Astrocyte (in vitro differentiated cells and primary cell): Measurements from ENCODE around the gene EIF2B5. TPM values are rescaled to one million over a fixed set of nuclear protein-coding genes. Genes with fewer than 3 reads are reported as not detected.
A peak's percentile ranks its signal among the peaks of the same experiment; 100 is the strongest.

Source experiments
- DNase-seq: peaks from one replicate; pipeline ENCODE4 v3.0.0-alpha.2; 2010; ENCODE audit warnings: low read depth
- FAIRE-seq: peaks from 2 replicates; lab custom pipeline; 2011; peaks lifted over from hg19 to GRCh38; lab: Jason Lieb, UNC
- H2AFZ ChIP-seq: 2 replicates; pipeline ENCODE4 v1.6.0; 2012; ENCODE audit warnings: low read depth, low read length, inconsistent platforms
- H3K27ac ChIP-seq: 2 replicates; pipeline ENCODE4 v1.5.1; 2011; ENCODE audit warnings: low read depth, low read length, inconsistent platforms
- H3K27me3 ChIP-seq: 2 replicates; pipeline ENCODE4 v1.6.0; 2011; ENCODE audit warnings: low read length, inconsistent platforms; ENCODE audit not compliant: insufficient read depth
- H3K36me3 ChIP-seq: 2 replicates; pipeline ENCODE4 v1.5.1; 2011; ENCODE audit warnings: low read length, inconsistent platforms; ENCODE audit not compliant: insufficient read depth
- H3K4me1 ChIP-seq: 2 replicates; pipeline ENCODE4 v1.5.1; 2011; ENCODE audit warnings: low read length, inconsistent platforms; ENCODE audit not compliant: insufficient read depth
- H3K4me2 ChIP-seq: 2 replicates; pipeline ENCODE4 v1.6.0; 2012; ENCODE audit warnings: low read length, inconsistent platforms
- H3K4me3 ChIP-seq: 2 replicates; pipeline ENCODE4 v1.5.1; 2011; ENCODE audit warnings: low read depth, mild to moderate bottlenecking, low read length, inconsistent platforms; ENCODE audit not compliant: insufficient read depth
- H3K79me2 ChIP-seq: 2 replicates; pipeline ENCODE4 v1.6.0; 2012; ENCODE audit warnings: mild to moderate bottlenecking, low read length, inconsistent platforms; ENCODE audit not compliant: insufficient read depth
- H3K9ac ChIP-seq: 2 replicates; pipeline ENCODE4 v1.6.0; 2012; ENCODE audit warnings: mild to moderate bottlenecking, low read length, inconsistent platforms
- H3K9me3 ChIP-seq: 2 replicates; pipeline ENCODE4 v1.5.1; 2012; ENCODE audit warnings: low read depth, mild to moderate bottlenecking, low read length, inconsistent platforms; ENCODE audit not compliant: insufficient read depth
- H4K20me1 ChIP-seq: 2 replicates; pipeline ENCODE4 v1.6.0; 2012; ENCODE audit warnings: low read length, inconsistent platforms; ENCODE audit not compliant: insufficient read depth
- H3K27ac Mint-ChIP-seq: one replicate; pipeline ENCODE4 v1.8.0; 2021; ENCODE audit warnings: mild to moderate bottlenecking, mixed read lengths; ENCODE audit not compliant: unreplicated experiment
- H3K27me3 Mint-ChIP-seq: one replicate; pipeline ENCODE4 v1.8.0; 2021; ENCODE audit warnings: low read depth, mixed read lengths; ENCODE audit not compliant: unreplicated experiment
- H3K36me3 Mint-ChIP-seq: one replicate; pipeline ENCODE4 v1.8.0; 2021; ENCODE audit warnings: low read depth, mixed read lengths; ENCODE audit not compliant: unreplicated experiment
- H3K4me1 Mint-ChIP-seq: one replicate; pipeline ENCODE4 v1.8.0; 2021; ENCODE audit warnings: low read depth, mixed read lengths; ENCODE audit not compliant: unreplicated experiment
- H3K4me3 Mint-ChIP-seq: one replicate; pipeline ENCODE4 v1.8.0; 2021; ENCODE audit warnings: mild to moderate bottlenecking, moderate library complexity, mixed read lengths; ENCODE audit not compliant: unreplicated experiment
- H3K9me3 Mint-ChIP-seq: one replicate; pipeline ENCODE4 v1.8.0; 2021; ENCODE audit warnings: mild to moderate bottlenecking, mixed read lengths; ENCODE audit not compliant: unreplicated experiment
- CTCF ChIP-seq: IDR thresholded peaks from 2 replicates; pipeline ENCODE4 v1.5.1; 2011; ENCODE audit warnings: low read depth, mild to moderate bottlenecking, inconsistent platforms, low read length, moderate library complexity; ENCODE audit not compliant: insufficient read depth
- EZH2 ChIP-seq: IDR thresholded peaks from 2 replicates; pipeline ENCODE4 v1.6.1; 2012; ENCODE audit warnings: mild to moderate bottlenecking, low read length, inconsistent platforms; ENCODE audit not compliant: insufficient read depth
- total RNA-seq: library from RNA; stranded (reverse); gene quantifications from 2 replicates; pipeline ENCODE4 v1.2.1, GENCODE V29; 2021

The EIF2B5 gene
- total RNA-seq, 1 donor from 2014 or later, result 22.6 TPM

- peaks cover 33% of the 10 kb centered on the region for H3K36me3 ChIP-seq
Observed at GRCh38 chr3:184145111-184145524, 10.0 kb downstream of the EIF2B5 start.

GRCh38 chr3:184145751-184146270 is 10.7 kb downstream of the EIF2B5 start:
- H3K4me3 Mint-ChIP-seq, result no peak overlapping the region
- H3K36me3 Mint-ChIP-seq, result peaks cover 21% of the 10 kb centered on the region
- H3K9ac ChIP-seq, result no peak overlapping the region
- H3K4me1 Mint-ChIP-seq, result peaks cover 6% of the 10 kb centered on the region
- no peaks in the 10 kb centered on the region for H3K4me1 ChIP-seq
- no peak overlapping the region for H2AFZ ChIP-seq
- no peaks in the 10 kb centered on the region for H3K9me3 ChIP-seq
- FAIRE-seq (no peak), DNase-seq (no peak)
- H3K36me3 ChIP-seq, result peaks cover 33% of the 10 kb centered on the region
- H3K4me2 ChIP-seq, result no peak overlapping the region
- peaks cover 11% of the 10 kb centered on the region for H4K20me1 ChIP-seq
- peak overlapping the region; percentile 47 for H3K27ac Mint-ChIP-seq
- no peaks in the 10 kb centered on the region for H3K27me3 ChIP-seq
- peaks cover 4% of the 10 kb centered on the region for H3K79me2 ChIP-seq
- H3K27me3 Mint-ChIP-seq, result no peaks in the 10 kb centered on the region
- no peak overlapping the region for H3K4me3 ChIP-seq
- H3K27ac ChIP-seq, result no peak overlapping the region
- no peaks in the 10 kb centered on the region for H3K9me3 Mint-ChIP-seq
- TF ChIP-seq EZH2, result no peak
- TF ChIP-seq CTCF, result no peak

More at GRCh38 chr3:184145111-184145524, 10.0 kb downstream of the EIF2B5 start:
- no peak overlapping the region for H2AFZ ChIP-seq
- H3K27me3 ChIP-seq, result no peaks in the 10 kb centered on the region
- H3K9me3 ChIP-seq, result no peaks in the 10 kb centered on the region
- no peaks in the 10 kb centered on the region for H3K27me3 Mint-ChIP-seq
- H3K4me1 Mint-ChIP-seq, result peaks cover 6% of the 10 kb centered on the region
- H3K79me2 ChIP-seq, result peaks cover 8% of the 10 kb centered on the region
- no peaks in the 10 kb centered on the region for H3K4me1 ChIP-seq
- peak overlapping the region; percentile 47 for H3K27ac Mint-ChIP-seq
- TF ChIP-seq CTCF (peak; percentile 42), EZH2 (no peak)
- peaks cover 11% of the 10 kb centered on the region for H4K20me1 ChIP-seq
- H3K4me2 ChIP-seq, result no peak overlapping the region
- no peak overlapping the region for H3K27ac ChIP-seq
- peak; percentile 43 for DNase-seq
- no peak overlapping the region for H3K4me3 ChIP-seq
- no peak overlapping the region for H3K9ac ChIP-seq
- H3K36me3 Mint-ChIP-seq, result peaks cover 21% of the 10 kb centered on the region
- no peaks in the 10 kb centered on the region for H3K9me3 Mint-ChIP-seq
- no peak overlapping the region for H3K4me3 Mint-ChIP-seq
- no peak for FAIRE-seq

- no peak overlapping the region for H2AFZ ChIP-seq
- no peak overlapping the region for H3K9ac ChIP-seq
- no peak overlapping the region for H3K4me3 ChIP-seq
- DNase-seq (no peak), FAIRE-seq (no peak)
- Mint-ChIP-seq H3K4me3 (no peak overlapping the region), H3K27ac (no peak overlapping the region), H3K27me3 (no peaks in the 10 kb centered on the region), H3K36me3 (peaks cover 7% of the 10 kb centered on the region), H3K4me1 (peaks cover 6% of the 10 kb centered on the region), H3K9me3 (no peaks in the 10 kb centered on the region)
- H3K4me1 ChIP-seq, result no peaks in the 10 kb centered on the region
- peaks cover 21% of the 10 kb centered on the region for H3K36me3 ChIP-seq
- H3K27me3 ChIP-seq, result no peaks in the 10 kb centered on the region
- no peaks in the 10 kb centered on the region for H4K20me1 ChIP-seq
- no peak overlapping the region for H3K27ac ChIP-seq
- H3K79me2 ChIP-seq, result no peaks in the 10 kb centered on the region
- no peak overlapping the region for H3K4me2 ChIP-seq
- TF ChIP-seq CTCF (no peak), EZH2 (no peak)
- no peaks in the 10 kb centered on the region for H3K9me3 ChIP-seq
Observed at GRCh38 chr3:184148076-184148475, 12.9 kb downstream of the EIF2B5 start.
